Activated CD4-positive, alpha-beta memory T cell treated with anti-CD3 and anti-CD28 coated beads for 36 hours (primary cell): ENCODE measurements around the gene TTC33. TPM values are rescaled to one million over a fixed set of nuclear protein-coding genes. Genes with fewer than 3 reads are reported as not detected.
A peak's percentile ranks its signal among the peaks of the same experiment; 100 is the strongest.

ENCODE experiments used
- CTCF ChIA-PET: fragments of 350-600 bp; sonication (Branson Sonifier 250); formaldehyde crosslinking; loops from one replicate; lab custom pipeline; 2021; ENCODE audit warnings: antibody characterized with exemption, inconsistent platforms; lab: Charles Lee
- POLR2A ChIA-PET: fragments of 350-600 bp; sonication (Branson Sonifier 250); formaldehyde crosslinking; loops from one replicate; lab custom pipeline; 2021; ENCODE audit warnings: antibody characterized with exemption; lab: Charles Lee
- DNase-seq: peaks from one replicate; pipeline ENCODE4 v3.0.0-alpha.2; 2020
- H3K27ac Mint-ChIP-seq: one replicate; pipeline ENCODE4 v1.8.0; 2021; ENCODE audit warnings: mixed read lengths
- H3K27me3 Mint-ChIP-seq: one replicate; pipeline ENCODE4 v1.8.0; 2021; ENCODE audit warnings: mixed read lengths
- H3K36me3 Mint-ChIP-seq: one replicate; pipeline ENCODE4 v1.8.0; 2021; ENCODE audit warnings: mixed read lengths
- H3K4me1 Mint-ChIP-seq: one replicate; pipeline ENCODE4 v1.8.0; 2021; ENCODE audit warnings: low read depth, mixed read lengths
- H3K4me3 Mint-ChIP-seq: one replicate; pipeline ENCODE4 v1.8.0; 2021; ENCODE audit warnings: mild to moderate bottlenecking, mixed read lengths
- H3K9me3 Mint-ChIP-seq: one replicate; pipeline ENCODE4 v1.8.0; 2021; ENCODE audit warnings: mixed read lengths
- intact Hi-C: fragments of 100-400 bp; cut with micrococcal nuclease; formaldehyde crosslinking; loops from one replicate; pipeline ENCODE4 v1.15.1; 2023
- total RNA-seq, 2 experiments: library from RNA; stranded (reverse); gene quantifications; one replicate each; pipeline ENCODE4 v1.2.3, GENCODE V29; 2021

The TTC33 gene
- total RNA-seq, 2 experiments from 2014 or later, result 30.2 to 34.1 TPM

DNA sequence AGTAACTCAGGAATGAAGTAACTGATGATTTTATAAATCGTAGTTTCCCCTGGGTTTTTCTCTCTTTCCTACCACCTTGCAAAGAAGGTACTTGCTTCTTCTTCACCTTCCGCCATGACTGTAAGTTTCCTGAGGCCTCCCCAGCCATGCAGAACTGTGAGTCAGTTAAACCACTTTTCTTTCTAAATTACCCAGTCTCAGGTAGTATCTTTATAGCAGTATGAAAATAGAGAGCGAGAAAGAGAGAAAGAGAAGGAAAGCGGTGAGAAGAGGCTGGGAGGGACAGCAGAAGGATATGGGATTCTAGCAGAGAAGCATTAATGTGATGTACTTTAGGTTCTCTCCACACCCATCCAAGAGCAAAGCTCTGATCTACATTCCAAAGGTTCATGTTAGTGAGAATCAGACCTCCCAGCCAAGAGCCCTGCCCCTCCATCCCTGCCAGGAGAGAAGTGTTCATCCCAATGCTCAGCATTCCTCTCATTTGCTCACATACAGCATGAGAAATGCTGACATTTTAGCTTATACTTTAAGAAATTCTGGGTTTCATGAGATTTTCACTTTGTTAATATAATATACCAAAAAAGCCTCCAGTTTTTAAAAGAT lies 261.0 kb downstream of the TTC33 start:
- peak; percentile 29 for DNase-seq
- ChIA-PET CTCF (no interaction called here), POLR2A (no interaction called here)
- intact Hi-C loops, result no loop called here
- Mint-ChIP-seq H3K27ac (peak overlapping the region; percentile 1), H3K4me3 (no peak overlapping the region), H3K27me3 (no peaks in the 10 kb centered on the region), H3K36me3 (peaks cover 3% of the 10 kb centered on the region), H3K9me3 (peaks cover 7% of the 10 kb centered on the region), H3K4me1 (peaks cover 39% of the 10 kb centered on the region)

- no peak overlapping the region for H3K4me3 Mint-ChIP-seq
- CTCF ChIA-PET, result no interaction called here
- H3K36me3 Mint-ChIP-seq, result peaks cover 3% of the 10 kb centered on the region
- H3K4me1 Mint-ChIP-seq, result peaks cover 61% of the 10 kb centered on the region
- POLR2A ChIA-PET, result interaction anchor here (2.7 kb wide), 1 partner anchor 82 kb away, joined by 6 read pairs; no protein-coding TSS in a partner anchor
- no peak for DNase-seq
- H3K27ac Mint-ChIP-seq, result peak overlapping the region; percentile 3
- H3K9me3 Mint-ChIP-seq, result peaks cover 7% of the 10 kb centered on the region
- H3K27me3 Mint-ChIP-seq, result no peaks in the 10 kb centered on the region
- intact Hi-C loops, result no loop called here
These were observed 263.7 kb downstream of the TTC33 start for GRCh38 chr5:40492056-40492455.

DNA sequence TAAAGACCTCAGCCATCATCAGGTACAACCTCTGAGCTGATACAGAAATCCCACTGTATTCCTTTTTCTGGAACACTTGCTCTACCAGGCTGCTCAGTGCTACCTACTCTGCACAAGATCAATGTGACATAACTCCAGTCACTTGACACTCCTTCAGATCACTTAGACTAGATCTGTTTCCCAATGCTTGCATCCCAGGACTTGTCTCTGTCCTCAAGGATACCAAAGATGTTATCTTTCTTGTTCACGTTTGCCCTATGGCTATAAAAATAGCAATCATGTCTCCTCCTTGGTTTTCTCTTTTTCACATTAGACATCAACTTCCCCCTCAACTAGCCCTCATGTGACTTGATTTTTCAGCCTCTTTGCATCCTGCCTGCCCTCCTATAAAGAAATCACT lies 264.1 kb downstream of the TTC33 start:
- CTCF ChIA-PET, result no interaction called here
- no peak for DNase-seq
- Mint-ChIP-seq H3K4me3 (no peak overlapping the region), H3K9me3 (peaks cover 7% of the 10 kb centered on the region), H3K4me1 (peaks cover 65% of the 10 kb centered on the region), H3K27ac (peak overlapping the region; percentile 3), H3K27me3 (no peaks in the 10 kb centered on the region), H3K36me3 (peaks cover 3% of the 10 kb centered on the region)
- POLR2A ChIA-PET, result interaction anchor here (1.5 to 2.7 kb wide), 2 partner anchors 82 to 149 kb away, joined by 3 to 6 read pairs; no protein-coding TSS in a partner anchor
- intact Hi-C loops, result no loop called here

DNA sequence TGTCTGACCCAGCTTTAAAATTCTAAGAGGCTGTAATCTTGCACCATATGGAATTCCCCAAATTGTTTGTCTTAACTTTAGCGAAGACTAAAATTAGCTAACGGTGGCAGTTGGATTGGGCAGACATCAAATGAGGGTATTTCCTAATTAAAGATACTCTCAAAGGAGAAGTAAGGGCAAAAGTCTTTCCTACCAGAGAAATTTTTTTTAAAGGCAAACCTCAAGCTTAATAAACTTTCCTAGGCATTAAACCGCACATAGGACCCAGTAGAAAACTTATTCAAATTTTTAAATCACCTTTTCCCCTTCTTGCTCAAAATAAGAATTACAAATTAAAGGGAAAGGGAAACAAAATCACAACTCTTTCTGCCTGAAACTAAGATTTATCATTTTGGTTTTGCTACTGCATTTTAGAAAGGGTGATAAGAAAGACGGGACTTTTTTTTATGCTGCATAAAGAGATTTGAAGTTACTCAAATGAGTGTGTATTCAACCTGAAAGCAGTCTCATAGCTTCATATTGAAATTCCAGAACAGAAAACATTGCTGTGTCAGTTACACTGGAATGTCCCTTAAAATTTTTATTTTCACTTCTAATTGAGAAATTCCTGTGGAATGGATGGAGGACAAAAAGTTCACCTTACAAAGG lies 265.2 kb downstream of the TTC33 start:
- Mint-ChIP-seq H3K36me3 (peaks cover 3% of the 10 kb centered on the region), H3K27me3 (no peaks in the 10 kb centered on the region), H3K4me3 (peak overlapping the region; percentile 34), H3K27ac (peak overlapping the region; percentile 80), H3K9me3 (peaks cover 7% of the 10 kb centered on the region), H3K4me1 (peaks cover 75% of the 10 kb centered on the region)
- no peak for DNase-seq
- ChIA-PET CTCF (interaction anchor here (0.9 to 1.4 kb wide), 4 partner anchors 49 to 105 kb away, joined by 3 to 4 read pairs (median 4); no protein-coding TSS in a partner anchor), POLR2A (interaction anchor here (0.9 to 2.7 kb wide), 14 partner anchors 10 to 342 kb away, joined by 3 to 8 read pairs (median 4); partner anchors contain the start of gene PTGER4)
- intact Hi-C loops, result loop anchor here (1.0 kb wide), 12 partner anchors 10 to 323 kb away; partner anchors contain the start of gene PTGER4

DNA sequence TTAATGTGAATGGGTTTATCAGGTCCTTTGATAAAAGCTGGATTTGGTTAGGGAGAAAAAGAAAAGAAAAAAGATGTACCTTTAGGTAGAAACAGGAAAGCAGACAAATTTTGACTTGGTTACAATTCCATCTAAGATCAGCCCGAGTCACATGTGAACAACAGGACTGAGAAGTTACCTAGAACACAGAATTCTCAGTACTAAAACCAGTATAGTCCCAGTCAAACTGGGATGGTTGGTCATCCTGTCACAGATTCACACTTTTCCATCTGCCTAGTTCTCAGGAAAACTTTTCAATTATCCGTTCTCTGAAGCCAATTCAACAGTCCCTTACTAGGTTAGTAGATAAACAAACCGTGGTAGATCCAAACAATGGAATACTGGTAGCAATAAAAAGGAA lies 266.3 kb downstream of the TTC33 start:
- DNase-seq, result no peak
- peaks cover 3% of the 10 kb centered on the region for H3K36me3 Mint-ChIP-seq
- intact Hi-C loops, result loop anchor here (5.0 to 10.0 kb wide), 2 partner anchors 248 to 1285 kb away; no protein-coding TSS in a partner anchor
- peak overlapping the region; percentile 78 for H3K27ac Mint-ChIP-seq
- ChIA-PET CTCF (interaction anchor here (0.9 to 1.7 kb wide), 6 partner anchors 52 to 212 kb away, joined by 3 to 7 read pairs (median 4); no protein-coding TSS in a partner anchor), POLR2A (interaction anchor here (0.6 to 2.1 kb wide), 6 partner anchors 9 to 358 kb away, joined by 3 to 9 read pairs (median 5); no protein-coding TSS in a partner anchor)
- peaks cover 76% of the 10 kb centered on the region for H3K4me1 Mint-ChIP-seq
- peaks cover 7% of the 10 kb centered on the region for H3K9me3 Mint-ChIP-seq
- H3K27me3 Mint-ChIP-seq, result no peaks in the 10 kb centered on the region
- peak overlapping the region; percentile 2 for H3K4me3 Mint-ChIP-seq

GRCh38 chr5:40486437-40487275 lies 269.1 kb downstream of the TTC33 start:
- Mint-ChIP-seq H3K27me3 (no peaks in the 10 kb centered on the region), H3K4me1 (peaks cover 81% of the 10 kb centered on the region)
- CTCF ChIA-PET, result interaction anchor here (0.7 to 2.3 kb wide), 7 partner anchors 81 to 538 kb away, joined by 3 to 6 read pairs (median 4); no protein-coding TSS in a partner anchor

GRCh38 chr5:40485021-40485998 lies 270.5 kb downstream of the TTC33 start:
- CTCF ChIA-PET, result interaction anchor here (1.4 to 2.3 kb wide), 3 partner anchors 80 to 205 kb away, joined by 3 to 6 read pairs (median 5); no protein-coding TSS in a partner anchor
- peaks cover 81% of the 10 kb centered on the region for H3K4me1 Mint-ChIP-seq

More at GRCh38 chr5:40486437-40487275, 269.1 kb downstream of the TTC33 start:
- POLR2A ChIA-PET, result interaction anchor here (0.7 to 2.9 kb wide), 20 partner anchors 47 to 345 kb away, joined by 3 to 17 read pairs (median 4); partner anchors contain the start of gene PTGER4
- Mint-ChIP-seq H3K27ac (peak overlapping the region; percentile 84), H3K4me3 (peak overlapping the region; percentile 7), H3K9me3 (no peaks in the 10 kb centered on the region), H3K36me3 (no peaks in the 10 kb centered on the region)
- DNase-seq, result peak; percentile 77
- intact Hi-C loops, result loop anchor here (1.0 to 10.0 kb wide), 14 partner anchors 45 to 1282 kb away; partner anchors contain the start of gene PTGER4

DNA sequence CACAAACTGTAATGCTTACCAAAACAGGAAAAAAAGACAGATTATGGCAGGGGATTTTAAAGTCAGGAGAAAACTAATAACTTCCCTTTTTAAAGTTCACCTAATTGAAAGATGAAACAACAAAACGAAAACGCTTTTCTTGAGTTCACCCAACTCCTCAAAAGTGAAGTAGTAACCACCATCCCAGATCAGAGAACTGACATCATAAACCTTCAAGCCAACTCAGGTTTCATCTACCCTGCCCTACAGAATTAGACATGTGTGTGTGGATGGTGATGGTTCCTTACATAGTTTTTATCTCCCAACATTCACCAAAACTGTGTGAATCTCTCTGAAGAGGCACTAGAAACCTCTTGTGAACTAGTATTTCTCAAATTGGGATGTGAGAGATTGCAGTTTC lies 271.3 kb downstream of the TTC33 start:
- intact Hi-C loops, result loop anchor here (10.0 kb wide), 1 partner anchor 1280 kb away; no protein-coding TSS in a partner anchor
- Mint-ChIP-seq H3K9me3 (no peaks in the 10 kb centered on the region), H3K4me1 (peaks cover 85% of the 10 kb centered on the region), H3K36me3 (no peaks in the 10 kb centered on the region), H3K27ac (peak overlapping the region; percentile 84), H3K27me3 (no peaks in the 10 kb centered on the region), H3K4me3 (no peak overlapping the region)
- no peak for DNase-seq
- POLR2A ChIA-PET, result interaction anchor here (2.8 to 2.9 kb wide), 2 partner anchors 74 to 202 kb away, joined by 6 to 17 read pairs; no protein-coding TSS in a partner anchor
- CTCF ChIA-PET, result no interaction called here

More at GRCh38 chr5:40485021-40485998, 270.5 kb downstream of the TTC33 start:
- H3K9me3 Mint-ChIP-seq, result no peaks in the 10 kb centered on the region
- H3K27ac Mint-ChIP-seq, result peak overlapping the region; percentile 84
- H3K4me3 Mint-ChIP-seq, result no peak overlapping the region
- H3K36me3 Mint-ChIP-seq, result no peaks in the 10 kb centered on the region
- DNase-seq, result no peak
- intact Hi-C loops, result loop anchor here (5.0 to 10.0 kb wide), 2 partner anchors 252 to 1281 kb away; no protein-coding TSS in a partner anchor
- H3K27me3 Mint-ChIP-seq, result no peaks in the 10 kb centered on the region
- POLR2A ChIA-PET, result interaction anchor here (1.0 to 2.9 kb wide), 7 partner anchors 46 to 346 kb away, joined by 3 to 17 read pairs (median 4); no protein-coding TSS in a partner anchor

DNA sequence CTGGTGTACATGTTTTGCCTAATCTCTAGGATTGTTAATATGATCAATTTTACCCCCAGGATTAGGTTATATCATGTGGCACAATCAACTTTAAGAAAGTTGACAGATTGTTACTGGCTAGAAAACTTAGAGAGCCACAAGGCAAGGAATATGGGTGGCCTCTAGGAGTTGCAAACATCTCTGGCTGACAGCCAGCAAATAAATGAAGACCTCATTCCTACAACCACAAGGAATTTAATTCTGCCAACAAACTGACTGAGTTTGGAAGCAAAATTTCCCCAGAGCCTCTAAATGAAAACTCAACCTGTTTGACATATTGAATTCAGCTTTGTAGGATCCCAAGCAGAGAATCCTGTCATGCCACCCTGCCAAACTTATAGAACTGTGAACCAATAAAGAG lies 272.4 kb downstream of the TTC33 start:
- ChIA-PET CTCF (interaction anchor here (1.1 kb wide), 1 partner anchor 197 kb away, joined by 3 read pairs; the partner anchor contains the start of gene PTGER4), POLR2A (no interaction called here)
- Mint-ChIP-seq H3K27ac (peak overlapping the region; percentile 14), H3K27me3 (no peaks in the 10 kb centered on the region), H3K4me1 (peaks cover 79% of the 10 kb centered on the region), H3K9me3 (no peaks in the 10 kb centered on the region), H3K36me3 (no peaks in the 10 kb centered on the region), H3K4me3 (no peak overlapping the region)
- no peak for DNase-seq
- intact Hi-C loops, result loop anchor here (10.0 kb wide), 1 partner anchor 1279 kb away; no protein-coding TSS in a partner anchor

DNA sequence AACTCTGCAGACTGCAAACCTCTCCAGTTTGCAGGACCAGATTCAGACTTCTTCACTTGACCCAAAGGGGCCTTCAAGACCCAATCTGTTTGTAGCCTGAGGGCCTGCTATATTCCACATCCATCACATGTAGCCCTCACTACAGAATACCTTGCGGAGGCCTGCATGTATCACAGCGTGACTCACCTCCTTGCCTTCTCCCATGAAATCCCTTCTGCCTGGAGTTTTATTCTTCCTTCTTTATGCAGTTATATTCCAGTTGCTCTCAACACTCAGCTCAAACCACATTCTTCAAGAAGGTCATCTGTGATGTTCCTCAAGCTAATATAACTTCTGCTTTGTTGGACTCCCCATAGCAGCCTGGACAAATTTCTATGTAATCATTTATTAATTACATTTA lies 274.5 kb downstream of the TTC33 start:
- Mint-ChIP-seq H3K4me3 (peak overlapping the region; percentile 42), H3K4me1 (peaks cover 61% of the 10 kb centered on the region), H3K27me3 (no peaks in the 10 kb centered on the region), H3K9me3 (no peaks in the 10 kb centered on the region), H3K36me3 (no peaks in the 10 kb centered on the region), H3K27ac (peak overlapping the region; percentile 85)
- no peak for DNase-seq
- intact Hi-C loops, result loop anchor here (2.0 to 10.0 kb wide), 2 partner anchors 16 to 1276 kb away; no protein-coding TSS in a partner anchor
- ChIA-PET POLR2A (interaction anchor here (1.4 to 2.3 kb wide), 6 partner anchors 8 to 194 kb away, joined by 5 to 14 read pairs (median 7); no protein-coding TSS in a partner anchor), CTCF (interaction anchor here (1.3 kb wide), 1 partner anchor 71 kb away, joined by 4 read pairs; no protein-coding TSS in a partner anchor)
